A549 (cell line): ENCODE measurements around the gene YBEY. TPM values are rescaled to one million over a fixed set of nuclear protein-coding genes. Genes with fewer than 3 reads are reported as not detected.

Experiments
- ATAC-seq, 2 experiments: fragments of 200-7000 bp in 1 of 2; fragments of >200 bp in 1 of 2; cut with Nextera tagmentation in 1 of 2; cut with Tn5 transposase in 1 of 2; 3 replicates each; pipeline versions ENCODE4 v1.8.0 to v1.9.1; 2018 to 2020; ENCODE audit warnings: mild to moderate bottlenecking in 1 of 2, moderate library complexity in 1 of 2
- CTCF ChIA-PET: fragments of 300-600 bp; sonication (Branson Sonifier 250); formaldehyde crosslinking; extraction: SDS; loops from one replicate; lab custom pipeline; 2021; ENCODE audit warnings: antibody characterized with exemption, inconsistent platforms; lab: Yijun Ruan, JAX
- POLR2A ChIA-PET: fragments of 350-600 bp; formaldehyde crosslinking; extraction: SDS; loops from one replicate; lab custom pipeline; 2021; ENCODE audit warnings: antibody characterized with exemption, inconsistent platforms; lab: Yijun Ruan, JAX
- DNase-seq, 2 experiments: peaks; one replicate each; pipeline versions ENCODE4 v3.0.0 to v3.0.0-alpha.2; 2011 to 2016; ENCODE audit warnings: low read depth in 1 of 2, low spot score in 1 of 2
- FAIRE-seq: peaks from 2 replicates; lab custom pipeline; 2011; peaks lifted over from hg19 to GRCh38; lab: Jason Lieb, UNC
- H3K27ac ChIP-seq, 2 experiments: fragments of >200 bp; sonication (Bioruptor Twin); formaldehyde crosslinking; 3 replicates each; pipeline ENCODE4 v1.5.1; 2016 to 2017
- H3K4me1 ChIP-seq: fragments of >200 bp; sonication (Bioruptor Twin); formaldehyde crosslinking; 3 replicates; pipeline ENCODE4 v1.6.1; 2016
- H3K4me2 ChIP-seq: fragments of >200 bp; sonication (Bioruptor Twin); formaldehyde crosslinking; 3 replicates; pipeline ENCODE4 v1.6.1; 2016
- H3K4me3 ChIP-seq: fragments of >200 bp; sonication (Bioruptor Twin); formaldehyde crosslinking; 3 replicates; pipeline ENCODE4 v1.5.1; 2016
- H3K9me3 ChIP-seq: fragments of >200 bp; sonication (Bioruptor Twin); formaldehyde crosslinking; 3 replicates; pipeline ENCODE4 v1.6.1; 2016
- BCL3 ChIP-seq: fragments of >200 bp; sonication (Bioruptor Twin); formaldehyde crosslinking; IDR thresholded peaks from 3 replicates; pipeline ENCODE4 v1.6.1; 2016
- CBX2 ChIP-seq: fragments of 200-600 bp; sonication (generic); IDR thresholded peaks from 2 replicates; pipeline ENCODE4 v1.6.1; 2016; ENCODE audit warnings: low read depth, mild to moderate bottlenecking, borderline replicate concordance
- CEBPB ChIP-seq, 2 experiments: fragments of >200 bp in 1 of 2; sonication (Bioruptor Twin) in 1 of 2; formaldehyde crosslinking in 1 of 2; IDR thresholded peaks; 2 replicates each; pipeline ENCODE4 v1.6.1; 2012 to 2016
- ELK1 ChIP-seq: fragments of 150-350 bp; IDR thresholded peaks from 2 replicates; pipeline ENCODE4 v1.6.1; 2014; ENCODE audit warnings: low read depth, mild to moderate bottlenecking, low read length
- FOXS1 ChIP-seq: fragments of 250-450 bp; sonication (Bioruptor Pico); IDR thresholded peaks from 2 replicates; pipeline ENCODE4 v1.5.0; 2020; ENCODE audit warnings: mild to moderate bottlenecking, moderate library complexity
- HDAC2 ChIP-seq: fragments of 200-600 bp; sonication (generic); IDR thresholded peaks from 2 replicates; pipeline ENCODE4 v1.6.1; 2016
- HES2 ChIP-seq: fragments of >200 bp; sonication (Bioruptor Twin); formaldehyde crosslinking; IDR thresholded peaks from 2 replicates; pipeline ENCODE4 v1.6.1; 2016
- HMGXB4 ChIP-seq: fragments of 250-450 bp; sonication (Bioruptor Pico); IDR thresholded peaks from 2 replicates; pipeline ENCODE4 v1.5.0; 2021; ENCODE audit warnings: mild to moderate bottlenecking, moderate library complexity, borderline replicate concordance
- HOXB5 ChIP-seq: fragments of 250-450 bp; sonication (Bioruptor Pico); IDR thresholded peaks from 2 replicates; pipeline ENCODE4 v1.5.0; 2020; ENCODE audit warnings: mild to moderate bottlenecking, moderate library complexity
- KDM1A ChIP-seq: fragments of 200-600 bp; sonication (generic); IDR thresholded peaks from 2 replicates; pipeline ENCODE4 v1.6.1; 2016; ENCODE audit warnings: low read depth, mild to moderate bottlenecking
- KDM5A ChIP-seq: fragments of 200-600 bp; sonication (generic); IDR thresholded peaks from 2 replicates; pipeline ENCODE4 v1.6.1; 2016; ENCODE audit warnings: antibody characterized with exemption, mild to moderate bottlenecking
- MAX ChIP-seq: IDR thresholded peaks from 2 replicates; pipeline ENCODE4 v1.6.1; 2012
- MAZ ChIP-seq: fragments of 150-350 bp; IDR thresholded peaks from 2 replicates; pipeline ENCODE4 v1.6.1; 2014; ENCODE audit warnings: antibody characterized with exemption, low read depth, low read length, borderline replicate concordance
- POLR2AphosphoS2 ChIP-seq: conservative IDR thresholded peaks from 2 replicates; pipeline ENCODE4 v1.6.1; 2012; ENCODE audit warnings: low read length, improper control_type of control experiment, inconsistent platforms
- RAD21 ChIP-seq, 2 experiments: fragments of >200 bp in 1 of 2; sonication (Bioruptor Twin) in 1 of 2; formaldehyde crosslinking in 1 of 2; IDR thresholded peaks in 1 of 2; conservative IDR thresholded peaks in 1 of 2; 2 replicates in 1 of 2; 3 replicates in 1 of 2; pipeline ENCODE4 v1.6.1; 2012 to 2018; ENCODE audit warnings: inconsistent platforms in 1 of 2
- SREBF2 ChIP-seq: fragments of 450-650 bp; IDR thresholded peaks from 2 replicates; pipeline ENCODE4 v1.6.1; 2014; ENCODE audit warnings: mild to moderate bottlenecking, moderate library complexity
- WGBS: methylation state at CpG from one replicate; pipeline ENCODE4 v1.1.6; 2017; ENCODE audit errors: missing lambda C conversion rate; 5-methylcytosine and 5-hydroxymethylcytosine counted together
- polyA plus RNA-seq, 4 experiments: library from polyadenylated mRNA; depleted of rRNA in 3 of 4; stranded (reverse); fragments of >200 nt; fragmentation: RNase III in 1 of 4; extraction: RNeasy Plus Mini Kit Qiagen cat#74134 plus additional on column Dnase treatment in 1 of 4; gene quantifications; 2 replicates in 3 of 4; 3 replicates in 1 of 4; pipeline ENCODE4 v1.2.3, GENCODE V29; 2011 to 2017
- TF ChIP-seq, protein P1 (sequence below): IDR thresholded peaks from 2 replicates; pipeline ENCODE4 v1.6.1; 2012; ENCODE audit warnings: low read depth, borderline replicate concordance
- TF ChIP-seq, protein P2 (sequence below): fragments of 250-450 bp; sonication (Bioruptor Pico); IDR thresholded peaks from 2 replicates; pipeline ENCODE4 v1.5.0; 2020; ENCODE audit warnings: low read depth, mild to moderate bottlenecking, moderate library complexity

YBEY gene
- polyA plus RNA-seq, 2 of the 4 experiments (the other 2 are of a cell fraction): 31.8 to 45.4 TPM

- TF ChIP-seq BCL3: no peak
Observed at GRCh38 chr21:46301759-46302158, 15.6 kb downstream of the YBEY start (continued).

GRCh38 chr21:46304437-46304836 lies 18.3 kb downstream of the YBEY start:
- no peaks in the 10 kb centered on the region for H3K9me3 ChIP-seq
- FAIRE-seq: no peak
- no peak overlapping the region for H3K27ac ChIP-seq
- ChIA-PET POLR2A (no interaction called here), CTCF (no interaction called here)
- H3K4me2 ChIP-seq: no peak overlapping the region
- TF ChIP-seq, protein P1, sequence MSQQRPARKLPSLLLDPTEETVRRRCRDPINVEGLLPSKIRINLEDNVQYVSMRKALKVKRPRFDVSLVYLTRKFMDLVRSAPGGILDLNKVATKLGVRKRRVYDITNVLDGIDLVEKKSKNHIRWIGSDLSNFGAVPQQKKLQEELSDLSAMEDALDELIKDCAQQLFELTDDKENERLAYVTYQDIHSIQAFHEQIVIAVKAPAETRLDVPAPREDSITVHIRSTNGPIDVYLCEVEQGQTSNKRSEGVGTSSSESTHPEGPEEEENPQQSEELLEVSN: no peak
- no peak for TF ChIP-seq MAX
- no peak for TF ChIP-seq RAD21 (conservative IDR thresholded peaks at IDR 0.05 in 1 of 2, IDR thresholded peaks at IDR 0.05 in 1 of 2)
- TF ChIP-seq HMGXB4 (CRISPR knock-in tag): no peak
- no peak for TF ChIP-seq HES2
- no peak for TF ChIP-seq MAZ
- TF ChIP-seq SREBF2: no peak
- TF ChIP-seq, all 56 proteins: peak for 0
- no peaks in the 10 kb centered on the region for H3K4me1 ChIP-seq
- H3K4me3 ChIP-seq: no peak overlapping the region
- ATAC-seq: no peak
- no peak for DNase-seq
- WGBS: 97% methylated on average over 5 of the region's 5 CpGs

GRCh38 chr21:46304955-46305354 lies 18.8 kb downstream of the YBEY start:
- POLR2A ChIA-PET: no interaction called here
- Histone ChIP-seq H3K4me1 (no peaks in the 10 kb centered on the region), H3K4me2 (no peak overlapping the region), H3K4me3 (no peak overlapping the region), H3K27ac (no peak overlapping the region), H3K9me3 (no peaks in the 10 kb centered on the region)
- TF ChIP-seq HDAC2 (no peak), CEBPB (IDR thresholded peaks at IDR 0.05) (no peak), ELK1 (no peak), KDM1A (no peak), CBX2 (no peak), MAZ (no peak), HMGXB4 (CRISPR knock-in tag) (no peak), HOXB5 (no peak), POLR2AphosphoS2 (no peak), HES2 (no peak), SREBF2 (no peak), KDM5A (no peak), FOXS1 (CRISPR knock-in tag) (no peak)
- TF ChIP-seq, protein P2, sequence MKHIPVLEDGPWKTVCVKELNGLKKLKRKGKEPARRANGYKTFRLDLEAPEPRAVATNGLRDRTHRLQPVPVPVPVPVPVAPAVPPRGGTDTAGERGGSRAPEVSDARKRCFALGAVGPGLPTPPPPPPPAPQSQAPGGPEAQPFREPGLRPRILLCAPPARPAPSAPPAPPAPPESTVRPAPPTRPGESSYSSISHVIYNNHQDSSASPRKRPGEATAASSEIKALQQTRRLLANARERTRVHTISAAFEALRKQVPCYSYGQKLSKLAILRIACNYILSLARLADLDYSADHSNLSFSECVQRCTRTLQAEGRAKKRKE: no peak
- CTCF ChIA-PET: no interaction called here
- 93% methylated on average over 11 of the region's 11 CpGs for WGBS
- FAIRE-seq: no peak
- DNase-seq: no peak
- no peak for ATAC-seq
